Esophagus squamous epithelium (tissue), 4 donors: ENCODE data around the gene EPB42.

Experiments used
- POLR2A ChIP-seq, 4 donors: fragments of 450-650 bp; IDR thresholded peaks; one replicate each; pipeline ENCODE4 v1.6.1; 2017; ENCODE audit warnings: antibody characterized with exemption in 4 of 4, mild to moderate bottlenecking in 4 of 4, moderate library complexity in 3 of 4
- TF ChIP-seq, protein P1 (sequence below), 6 experiments: fragments of 450-650 bp in 4 of 6; fragments of 200-600 bp in 2 of 6; sonication (generic) in 2 of 6; IDR thresholded peaks; one replicate each; pipeline ENCODE4 v1.5.1; 2016 to 2019; ENCODE audit warnings: antibody characterized with exemption in 6 of 6, mild to moderate bottlenecking in 4 of 6, moderate library complexity in 4 of 6

GRCh38 chr15:43249699-43250203 lies 28.9 kb upstream of the EPB42 start:
- TF ChIP-seq, protein P1, sequence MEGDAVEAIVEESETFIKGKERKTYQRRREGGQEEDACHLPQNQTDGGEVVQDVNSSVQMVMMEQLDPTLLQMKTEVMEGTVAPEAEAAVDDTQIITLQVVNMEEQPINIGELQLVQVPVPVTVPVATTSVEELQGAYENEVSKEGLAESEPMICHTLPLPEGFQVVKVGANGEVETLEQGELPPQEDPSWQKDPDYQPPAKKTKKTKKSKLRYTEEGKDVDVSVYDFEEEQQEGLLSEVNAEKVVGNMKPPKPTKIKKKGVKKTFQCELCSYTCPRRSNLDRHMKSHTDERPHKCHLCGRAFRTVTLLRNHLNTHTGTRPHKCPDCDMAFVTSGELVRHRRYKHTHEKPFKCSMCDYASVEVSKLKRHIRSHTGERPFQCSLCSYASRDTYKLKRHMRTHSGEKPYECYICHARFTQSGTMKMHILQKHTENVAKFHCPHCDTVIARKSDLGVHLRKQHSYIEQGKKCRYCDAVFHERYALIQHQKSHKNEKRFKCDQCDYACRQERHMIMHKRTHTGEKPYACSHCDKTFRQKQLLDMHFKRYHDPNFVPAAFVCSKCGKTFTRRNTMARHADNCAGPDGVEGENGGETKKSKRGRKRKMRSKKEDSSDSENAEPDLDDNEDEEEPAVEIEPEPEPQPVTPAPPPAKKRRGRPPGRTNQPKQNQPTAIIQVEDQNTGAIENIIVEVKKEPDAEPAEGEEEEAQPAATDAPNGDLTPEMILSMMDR (IDR thresholded peaks at IDR 0.05) = no peak
- no peak for TF ChIP-seq POLR2A (IDR thresholded peaks at IDR 0.05)
